RWPE2 (cell line): ENCODE data around the gene YJU2.
A peak's percentile ranks its signal among the peaks of the same experiment; 100 is the strongest.
"Not testable (repeated sequence)": the region's sequence is repeated elsewhere in the genome, so short reads cannot be mapped to it uniquely, and the experiment has no call there.

Experiments
- ATAC-seq: fragments of 200-7000 bp; cut with Tn5 transposase; 3 replicates; pipeline ENCODE4 v1.9.1; 2021; ENCODE audit warnings: low read depth
- DNase-seq: peaks from one replicate; pipeline ENCODE4 v3.0.0-alpha.2; 2020; ENCODE audit warnings: low spot score
- H3K27ac ChIP-seq: fragments of 450-650 bp; 2 replicates; pipeline ENCODE4 v1.5.1; 2017; ENCODE audit warnings: mild to moderate bottlenecking; ENCODE audit not compliant: poor library complexity, severe bottlenecking
- H3K27me3 ChIP-seq: fragments of 250-450 bp; sonication (Bioruptor Pico); 2 replicates; pipeline ENCODE4 v1.5.1; 2021; ENCODE audit warnings: mild to moderate bottlenecking, moderate library complexity; ENCODE audit not compliant: insufficient read depth, poor library complexity, severe bottlenecking
- H3K36me3 ChIP-seq: fragments of 250-450 bp; sonication (Bioruptor Pico); 2 replicates; pipeline ENCODE4 v1.5.1; 2020; ENCODE audit warnings: low read depth, mild to moderate bottlenecking, moderate library complexity
- H3K4me1 ChIP-seq: fragments of 250-450 bp; sonication (Bioruptor Pico); 2 replicates; pipeline ENCODE4 v1.5.1; 2021; ENCODE audit warnings: mild to moderate bottlenecking, moderate library complexity; ENCODE audit not compliant: insufficient read depth, poor library complexity, severe bottlenecking
- H3K4me3 ChIP-seq: fragments of 250-450 bp; sonication (Bioruptor Pico); 2 replicates; pipeline ENCODE4 v1.5.1; 2021; ENCODE audit warnings: mild to moderate bottlenecking, moderate library complexity; ENCODE audit not compliant: severe bottlenecking
- H3K9me3 ChIP-seq: fragments of 250-450 bp; sonication (Bioruptor Pico); 2 replicates; pipeline ENCODE4 v1.5.1; 2021; ENCODE audit warnings: mild to moderate bottlenecking, moderate library complexity; ENCODE audit not compliant: severe bottlenecking
- TF ChIP-seq, protein P1 (sequence below): fragments of 450-650 bp; IDR thresholded peaks from one replicate; pipeline ENCODE4 v1.5.1; 2017; ENCODE audit warnings: mild to moderate bottlenecking, moderate library complexity; ENCODE audit not compliant: poor library complexity, severe bottlenecking

YJU2 gene

DNA sequence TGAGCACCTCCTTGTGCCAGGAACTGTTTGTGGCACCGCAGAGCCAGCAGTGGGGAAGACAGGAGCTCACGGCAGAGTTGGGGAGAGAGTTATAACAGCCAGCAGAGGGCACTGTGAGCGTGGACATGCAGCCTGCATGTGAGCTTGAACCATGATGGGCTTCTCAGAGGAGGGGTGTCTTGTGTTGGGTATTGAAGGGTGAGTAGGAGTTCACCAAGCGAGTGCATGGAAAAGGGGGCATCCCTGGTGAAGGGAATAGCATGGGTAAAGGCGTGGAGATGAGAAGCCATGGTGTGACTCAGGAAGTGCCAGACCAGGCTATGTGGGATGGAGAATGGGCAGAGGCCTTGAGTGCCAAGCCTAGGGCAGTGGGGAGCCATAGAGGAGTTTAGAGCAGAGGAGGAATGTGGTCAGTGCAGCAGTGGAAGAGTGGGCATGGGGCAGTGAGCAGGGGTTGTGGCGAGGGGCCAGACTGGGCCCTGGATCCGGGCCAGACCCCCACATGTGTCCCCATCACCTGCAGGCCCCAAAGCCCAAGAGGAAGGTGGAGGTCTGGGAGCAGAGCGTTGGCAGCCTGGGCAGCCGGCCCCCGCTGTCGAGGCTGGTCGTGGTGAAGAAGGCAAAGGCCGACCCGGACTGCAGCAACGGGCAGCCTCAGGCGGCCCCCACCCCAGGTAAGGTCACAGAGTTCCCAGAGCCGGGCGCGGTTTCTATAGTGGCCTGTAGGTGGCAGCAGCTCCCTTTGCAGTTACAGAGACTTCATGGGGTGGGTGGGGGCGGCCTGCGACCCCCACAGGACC, 20.4 kb downstream of the YJU2 start:
- Histone ChIP-seq H3K27me3 (no peaks in the 10 kb centered on the region), H3K36me3 (peaks cover 24% of the 10 kb centered on the region), H3K9me3 (no peaks in the 10 kb centered on the region), H3K4me1 (no peaks in the 10 kb centered on the region), H3K4me3 (no peak overlapping the region), H3K27ac (no peak overlapping the region)
- DNase-seq (no peak), ATAC-seq (peak; percentile 52; the same call in 2 of the 3 replicates)
- TF ChIP-seq, protein P1, sequence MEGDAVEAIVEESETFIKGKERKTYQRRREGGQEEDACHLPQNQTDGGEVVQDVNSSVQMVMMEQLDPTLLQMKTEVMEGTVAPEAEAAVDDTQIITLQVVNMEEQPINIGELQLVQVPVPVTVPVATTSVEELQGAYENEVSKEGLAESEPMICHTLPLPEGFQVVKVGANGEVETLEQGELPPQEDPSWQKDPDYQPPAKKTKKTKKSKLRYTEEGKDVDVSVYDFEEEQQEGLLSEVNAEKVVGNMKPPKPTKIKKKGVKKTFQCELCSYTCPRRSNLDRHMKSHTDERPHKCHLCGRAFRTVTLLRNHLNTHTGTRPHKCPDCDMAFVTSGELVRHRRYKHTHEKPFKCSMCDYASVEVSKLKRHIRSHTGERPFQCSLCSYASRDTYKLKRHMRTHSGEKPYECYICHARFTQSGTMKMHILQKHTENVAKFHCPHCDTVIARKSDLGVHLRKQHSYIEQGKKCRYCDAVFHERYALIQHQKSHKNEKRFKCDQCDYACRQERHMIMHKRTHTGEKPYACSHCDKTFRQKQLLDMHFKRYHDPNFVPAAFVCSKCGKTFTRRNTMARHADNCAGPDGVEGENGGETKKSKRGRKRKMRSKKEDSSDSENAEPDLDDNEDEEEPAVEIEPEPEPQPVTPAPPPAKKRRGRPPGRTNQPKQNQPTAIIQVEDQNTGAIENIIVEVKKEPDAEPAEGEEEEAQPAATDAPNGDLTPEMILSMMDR, result peak; percentile 75

DNA sequence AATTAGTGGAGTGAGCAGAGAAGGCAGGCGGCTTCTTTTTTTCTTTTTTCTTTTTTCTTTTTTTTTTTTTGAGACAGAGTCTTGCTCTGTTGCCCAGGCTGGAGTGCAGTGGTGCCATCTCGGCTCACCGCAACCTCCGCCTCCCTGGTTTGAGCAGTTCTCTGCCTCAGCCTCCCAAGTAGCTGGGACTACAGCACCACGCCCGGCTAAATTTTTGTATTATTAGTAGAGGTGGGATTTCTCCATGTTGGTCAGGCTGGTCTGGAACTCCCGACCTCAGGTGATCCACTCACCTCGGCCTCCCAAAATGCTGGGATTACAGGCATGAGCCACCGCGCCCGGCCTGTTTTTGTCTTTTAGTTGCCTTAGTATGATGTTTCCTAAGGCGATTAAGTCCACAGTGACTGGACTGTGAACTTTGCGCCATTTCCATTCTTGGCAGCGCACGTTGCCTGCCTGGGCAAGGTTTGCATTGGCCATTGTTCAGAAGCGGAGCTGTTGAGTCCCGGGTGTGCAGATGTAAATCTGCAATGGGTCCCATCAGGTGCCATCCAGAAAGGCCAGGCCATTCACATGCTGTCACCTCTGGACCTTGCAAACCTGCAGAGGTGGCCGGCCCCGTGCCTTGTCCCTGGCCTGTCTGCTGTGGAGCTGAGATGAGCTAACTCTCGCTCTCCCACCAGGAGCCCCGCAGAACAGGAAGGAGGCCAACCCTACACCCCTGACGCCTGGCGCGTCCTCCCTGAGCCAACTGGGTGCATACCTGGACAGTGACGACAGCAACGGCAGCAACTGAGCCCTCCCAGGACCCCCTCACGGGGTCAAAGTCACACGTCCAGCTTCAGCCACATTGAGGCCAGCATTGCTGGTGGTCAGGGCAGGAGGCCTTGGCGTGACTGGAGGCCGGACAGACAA, 21.3 kb downstream of the YJU2 start:
- ATAC-seq (no peak), DNase-seq (no peak)
- Histone ChIP-seq H3K36me3 (peaks cover 24% of the 10 kb centered on the region), H3K4me3 (no peak overlapping the region), H3K9me3 (no peaks in the 10 kb centered on the region), H3K27ac (no peak overlapping the region), H3K27me3 (no peaks in the 10 kb centered on the region), H3K4me1 (no peaks in the 10 kb centered on the region)
- TF ChIP-seq, protein P1, result peak; percentile 25

DNA sequence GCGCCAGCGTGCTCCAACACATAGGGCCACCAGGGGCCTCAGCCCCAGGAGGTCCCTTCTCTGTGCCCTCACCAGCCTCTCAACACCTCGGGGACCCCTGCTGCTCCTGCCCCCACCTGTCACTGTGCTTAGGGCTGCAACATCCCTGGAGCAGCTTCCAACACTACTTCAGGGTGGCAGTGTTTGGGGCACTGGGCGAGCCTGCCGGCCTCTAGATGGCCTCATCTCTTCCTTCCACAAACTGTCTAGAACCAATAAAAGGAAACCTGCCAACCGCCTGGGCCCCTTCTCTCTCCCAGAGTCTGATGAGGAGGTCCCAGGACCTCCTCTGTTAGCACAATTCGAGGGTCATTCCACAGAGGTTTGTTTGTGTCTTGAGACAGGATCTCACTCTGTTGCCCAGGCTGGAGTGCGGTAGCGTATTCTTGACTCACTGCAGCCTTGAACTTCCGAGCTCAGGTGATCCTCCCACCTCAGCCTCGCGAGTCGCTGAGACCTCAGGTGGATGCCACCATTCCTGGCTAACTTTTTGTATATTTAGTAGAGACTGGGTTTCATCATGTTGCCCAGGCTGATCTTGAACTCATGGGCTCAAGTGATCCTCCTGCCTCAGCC, 22.0 kb downstream of the YJU2 start:
- Histone ChIP-seq H3K27me3 (no peaks in the 10 kb centered on the region), H3K36me3 (peaks cover 24% of the 10 kb centered on the region), H3K27ac (no peak overlapping the region), H3K4me3 (no peak overlapping the region), H3K4me1 (no peaks in the 10 kb centered on the region), H3K9me3 (no peaks in the 10 kb centered on the region)
- no peak for DNase-seq
- ATAC-seq, result no peak
- TF ChIP-seq, protein P1, result no peak

DNA sequence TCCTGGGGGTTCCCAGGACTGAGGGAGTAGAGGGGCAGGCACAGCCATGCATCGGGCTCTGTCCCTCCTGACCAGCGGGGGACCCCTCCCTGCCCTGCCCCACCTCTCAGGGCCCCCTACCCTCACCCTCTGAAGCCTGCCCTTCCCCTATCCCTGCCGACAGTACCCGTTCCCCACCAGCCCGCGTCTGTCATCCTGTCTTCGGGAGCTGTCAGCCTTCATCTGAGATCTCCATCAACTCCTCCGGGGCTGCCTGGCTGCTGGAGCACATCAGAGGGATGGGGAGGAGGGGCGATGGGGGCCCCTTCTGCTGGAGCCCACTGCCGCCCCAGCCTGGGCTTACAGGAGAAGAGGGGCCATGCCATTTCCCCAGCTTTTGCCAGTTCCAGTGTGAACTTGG, 26.0 kb downstream of the YJU2 start:
- Histone ChIP-seq H3K27ac (no peak overlapping the region), H3K4me3 (no peak overlapping the region), H3K9me3 (no peaks in the 10 kb centered on the region), H3K36me3 (peaks cover 10% of the 10 kb centered on the region), H3K27me3 (peaks cover 4% of the 10 kb centered on the region), H3K4me1 (no peaks in the 10 kb centered on the region)
- DNase-seq, result no peak
- ATAC-seq, result no peak
- TF ChIP-seq, protein P1, result no peak

DNA sequence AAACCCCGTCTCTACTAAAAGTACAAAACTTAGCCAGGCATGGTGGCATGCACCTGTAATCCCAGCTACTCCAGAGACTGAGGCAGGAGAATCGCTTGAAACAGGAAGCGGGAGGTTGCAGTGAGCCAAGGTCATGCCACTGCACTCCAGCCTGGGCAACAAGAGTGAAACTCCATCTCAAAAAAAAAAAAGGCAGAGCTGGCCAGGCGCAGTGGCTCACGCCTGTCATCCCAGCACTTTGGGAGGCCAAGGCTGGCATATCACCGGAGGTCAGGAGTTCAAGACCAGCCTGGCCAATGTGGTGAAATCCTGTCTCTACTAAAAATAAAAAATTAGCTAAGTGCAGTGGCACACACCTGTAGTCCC, 27.4 kb downstream of the YJU2 start:
- H3K27ac ChIP-seq, H3K9me3 ChIP-seq, H3K4me1 ChIP-seq, ATAC-seq, DNase-seq, H3K36me3 ChIP-seq, H3K4me3 ChIP-seq: not testable (repeated sequence)
- peaks cover 12% of the 10 kb centered on the region for H3K27me3 ChIP-seq
